Mesodermal cell (in vitro differentiated cells): ENCODE results near the gene NOTCH3.

Experiments used
- H3K27ac ChIP-seq: 2 replicates; pipeline ENCODE4 v1.7.0; 2013; ENCODE audit warnings: mild to moderate bottlenecking, low read depth, low read length, moderate library complexity; ENCODE audit not compliant: severe bottlenecking
- H3K36me3 ChIP-seq: 2 replicates; pipeline ENCODE4 v1.7.1; 2013; ENCODE audit warnings: mild to moderate bottlenecking, low read length, moderate library complexity; ENCODE audit not compliant: control insufficient read depth, insufficient read depth
- H3K4me1 ChIP-seq: one replicate; pipeline ENCODE4 v1.7.1; 2013; ENCODE audit warnings: mild to moderate bottlenecking, low read length; ENCODE audit not compliant: insufficient read depth, control insufficient read depth, poor library complexity, severe bottlenecking
- H3K4me3 ChIP-seq: 2 replicates; pipeline ENCODE4 v1.7.0; 2013; ENCODE audit warnings: low read length, control low read depth, mild to moderate bottlenecking; ENCODE audit not compliant: insufficient read depth, poor library complexity, severe bottlenecking; ENCODE audit errors: extremely low read depth
- H3K9me3 ChIP-seq: 2 replicates; pipeline ENCODE4 v1.7.1; 2013; ENCODE audit warnings: mild to moderate bottlenecking, low read length, moderate library complexity; ENCODE audit not compliant: control insufficient read depth
- WGBS, 2 experiments: methylation state at CpG; one replicate each; pipeline ENCODE4 v1.1.5; 2013; ENCODE audit warnings: missing lambda C conversion rate in 2 of 2; ENCODE audit not compliant: insufficient coverage in 2 of 2; 5-methylcytosine and 5-hydroxymethylcytosine counted together

The NOTCH3 gene

GRCh38 chr19:15154002-15154612 is 46.7 kb downstream of the NOTCH3 start:
- Histone ChIP-seq H3K4me1 (no peaks in the 10 kb centered on the region), H3K4me3 (no peak overlapping the region), H3K27ac (no peak overlapping the region), H3K36me3 (no peaks in the 10 kb centered on the region), H3K9me3 (no peaks in the 10 kb centered on the region)
- WGBS, 2 experiments = 87 to 93% methylated on average over 3 of the region's 3 CpGs

GRCh38 chr19:15149737-15150136 is 51.1 kb downstream of the NOTCH3 start:
- no peak overlapping the region for H3K4me3 ChIP-seq
- no peaks in the 10 kb centered on the region for H3K36me3 ChIP-seq
- H3K27ac ChIP-seq = no peak overlapping the region
- WGBS, 2 experiments = 80 to 100% methylated on average over 2 to 3 of the region's 5 CpGs
- H3K9me3 ChIP-seq = no peaks in the 10 kb centered on the region
- no peaks in the 10 kb centered on the region for H3K4me1 ChIP-seq

- Histone ChIP-seq H3K36me3 (no peaks in the 10 kb centered on the region), H3K27ac (no peak overlapping the region), H3K9me3 (no peaks in the 10 kb centered on the region), H3K4me3 (no peak overlapping the region), H3K4me1 (no peaks in the 10 kb centered on the region)
- WGBS, 2 experiments = 67 to 100% methylated on average over 1 of the region's 1 CpG
These were observed 53.7 kb downstream of the NOTCH3 start for GRCh38 chr19:15147090-15147489.

GRCh38 chr19:15144046-15144646 is 56.6 kb downstream of the NOTCH3 start:
- no peak overlapping the region for H3K27ac ChIP-seq
- peaks cover 7% of the 10 kb centered on the region for H3K9me3 ChIP-seq
- 89% methylated on average over 1 of the region's 1 CpG; no CpG with 5 or more reads in 1 of the 2 experiments for WGBS, 2 experiments
- H3K4me1 ChIP-seq = no peaks in the 10 kb centered on the region
- H3K36me3 ChIP-seq = no peaks in the 10 kb centered on the region
- no peak overlapping the region for H3K4me3 ChIP-seq

- Histone ChIP-seq H3K9me3 (peaks cover 12% of the 10 kb centered on the region), H3K4me1 (no peaks in the 10 kb centered on the region), H3K27ac (no peak overlapping the region), H3K36me3 (no peaks in the 10 kb centered on the region), H3K4me3 (no peak overlapping the region)
- WGBS, 2 experiments = 80% methylated on average over 2 of the region's 5 CpGs; no CpG with 5 or more reads in 1 of the 2 experiments
These were observed 58.5 kb downstream of the NOTCH3 start for GRCh38 chr19:15142313-15142712.

GRCh38 chr19:15141143-15141542 is 59.7 kb downstream of the NOTCH3 start:
- Histone ChIP-seq H3K4me3 (no peak overlapping the region), H3K9me3 (peaks cover 12% of the 10 kb centered on the region), H3K27ac (no peak overlapping the region), H3K4me1 (no peaks in the 10 kb centered on the region), H3K36me3 (no peaks in the 10 kb centered on the region)
- 91 to 92% methylated on average over 25 of the region's 25 CpGs for WGBS, 2 experiments

GRCh38 chr19:15138427-15138826 is 62.4 kb downstream of the NOTCH3 start:
- H3K9me3 ChIP-seq = peaks cover 12% of the 10 kb centered on the region
- H3K4me3 ChIP-seq = no peak overlapping the region
- WGBS, 2 experiments = no CpG with 5 or more reads among the region's 1 CpG
- H3K36me3 ChIP-seq = no peaks in the 10 kb centered on the region
- no peaks in the 10 kb centered on the region for H3K4me1 ChIP-seq
- no peak overlapping the region for H3K27ac ChIP-seq

GRCh38 chr19:15137777-15138176 is 63.0 kb downstream of the NOTCH3 start:
- Histone ChIP-seq H3K4me1 (no peaks in the 10 kb centered on the region), H3K9me3 (peaks cover 12% of the 10 kb centered on the region), H3K36me3 (no peaks in the 10 kb centered on the region), H3K4me3 (no peak overlapping the region), H3K27ac (no peak overlapping the region)

- peaks cover 12% of the 10 kb centered on the region for H3K9me3 ChIP-seq
- H3K36me3 ChIP-seq = no peaks in the 10 kb centered on the region
- H3K4me3 ChIP-seq = no peak overlapping the region
- WGBS, 2 experiments = 71 to 80% methylated on average over 2 of the region's 2 CpGs
- H3K27ac ChIP-seq = no peak overlapping the region
- no peaks in the 10 kb centered on the region for H3K4me1 ChIP-seq
These were observed 64.4 kb downstream of the NOTCH3 start for GRCh38 chr19:15136234-15136954.

GRCh38 chr19:15129856-15130585 is 70.8 kb downstream of the NOTCH3 start:
- WGBS, 2 experiments = 80 to 92% methylated on average over 6 of the region's 16 CpGs
- Histone ChIP-seq H3K4me3 (no peak overlapping the region), H3K36me3 (no peaks in the 10 kb centered on the region), H3K9me3 (no peaks in the 10 kb centered on the region), H3K4me1 (no peaks in the 10 kb centered on the region), H3K27ac (no peak overlapping the region)
